Prostate gland (tissue), 2 donors: ENCODE measurements around the gene HIBCH.

ENCODE experiments used
- CTCF ChIP-seq, 4 experiments: fragments of 200-600 bp in 2 of 4; fragments of 450-650 bp in 2 of 4; sonication (generic) in 2 of 4; IDR thresholded peaks; 1 replicate in 3 of 4; 2 replicates in 1 of 4; pipeline ENCODE4 v1.5.1; 2016 to 2019; ENCODE audit warnings: antibody characterized with exemption in 4 of 4, mild to moderate bottlenecking in 2 of 4, moderate library complexity in 2 of 4
- POLR2A ChIP-seq: fragments of 450-650 bp; IDR thresholded peaks from one replicate; pipeline ENCODE4 v1.6.1; 2016; ENCODE audit warnings: antibody characterized with exemption, mild to moderate bottlenecking
- POLR2AphosphoS5 ChIP-seq: sonication (generic); formaldehyde crosslinking; IDR thresholded peaks from one replicate; pipeline ENCODE4 v1.6.1; 2017; ENCODE audit warnings: antibody characterized with exemption

- TF ChIP-seq CTCF (IDR thresholded peaks at IDR 0.05) = no peak
- no peak for TF ChIP-seq POLR2A
- TF ChIP-seq POLR2AphosphoS5 = no peak
These were observed 64.0 kb downstream of the HIBCH start for GRCh38 chr2:190255676-190256075.
